ENCODE data around the gene CTLA4.

DNA sequence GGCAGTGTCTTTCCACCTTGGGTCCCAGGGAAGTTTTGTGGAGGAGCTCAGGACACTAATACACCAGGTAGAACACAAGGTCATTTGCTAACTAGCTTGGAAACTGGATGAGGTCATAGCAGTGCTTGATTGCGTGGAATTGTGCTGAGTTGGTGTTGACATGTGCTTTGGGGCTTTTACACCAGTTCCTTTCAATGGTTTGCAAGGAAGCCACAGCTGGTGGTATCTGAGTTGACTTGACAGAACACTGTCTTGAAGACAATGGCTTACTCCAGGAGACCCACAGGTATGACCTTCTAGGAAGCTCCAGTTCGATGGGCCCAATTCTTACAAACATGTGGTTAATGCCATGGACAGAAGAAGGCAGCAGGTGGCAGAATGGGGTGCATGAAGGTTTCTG lies 5.9 kb downstream of the CTLA4 start:
- TF ChIP-seq, protein P1, sequence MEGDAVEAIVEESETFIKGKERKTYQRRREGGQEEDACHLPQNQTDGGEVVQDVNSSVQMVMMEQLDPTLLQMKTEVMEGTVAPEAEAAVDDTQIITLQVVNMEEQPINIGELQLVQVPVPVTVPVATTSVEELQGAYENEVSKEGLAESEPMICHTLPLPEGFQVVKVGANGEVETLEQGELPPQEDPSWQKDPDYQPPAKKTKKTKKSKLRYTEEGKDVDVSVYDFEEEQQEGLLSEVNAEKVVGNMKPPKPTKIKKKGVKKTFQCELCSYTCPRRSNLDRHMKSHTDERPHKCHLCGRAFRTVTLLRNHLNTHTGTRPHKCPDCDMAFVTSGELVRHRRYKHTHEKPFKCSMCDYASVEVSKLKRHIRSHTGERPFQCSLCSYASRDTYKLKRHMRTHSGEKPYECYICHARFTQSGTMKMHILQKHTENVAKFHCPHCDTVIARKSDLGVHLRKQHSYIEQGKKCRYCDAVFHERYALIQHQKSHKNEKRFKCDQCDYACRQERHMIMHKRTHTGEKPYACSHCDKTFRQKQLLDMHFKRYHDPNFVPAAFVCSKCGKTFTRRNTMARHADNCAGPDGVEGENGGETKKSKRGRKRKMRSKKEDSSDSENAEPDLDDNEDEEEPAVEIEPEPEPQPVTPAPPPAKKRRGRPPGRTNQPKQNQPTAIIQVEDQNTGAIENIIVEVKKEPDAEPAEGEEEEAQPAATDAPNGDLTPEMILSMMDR (IDR thresholded peaks at IDR 0.05), result no peak
- TF ChIP-seq POLR2A (IDR thresholded peaks at IDR 0.05) (no peak), POLR2AphosphoS5 (IDR thresholded peaks at IDR 0.05) (no peak)
